Endometrial microvascular endothelial cells (primary cell): ENCODE results near the gene ILDR1. TPM values are rescaled to one million over a fixed set of nuclear protein-coding genes. Genes with fewer than 3 reads are reported as not detected.

Source experiments
- in situ Hi-C: cut with HindIII; loops from 2 replicates; pipeline ENCODE4 v1.10.0; 2017; ENCODE audit warnings: low sequenced_read_pairs, low pct_unique_long_range_greater_than_20kb; ENCODE audit errors: inconsistent ontology term
- total RNA-seq: library from RNA; depleted of rRNA; stranded (reverse); fragments of >200 nt; gene quantifications from one replicate; pipeline ENCODE4 v1.2.3, GENCODE V29; 2015; ENCODE audit errors: inconsistent ontology term

The ILDR1 gene
- total RNA-seq, 1 donor from 2014 or later = not detected

DNA sequence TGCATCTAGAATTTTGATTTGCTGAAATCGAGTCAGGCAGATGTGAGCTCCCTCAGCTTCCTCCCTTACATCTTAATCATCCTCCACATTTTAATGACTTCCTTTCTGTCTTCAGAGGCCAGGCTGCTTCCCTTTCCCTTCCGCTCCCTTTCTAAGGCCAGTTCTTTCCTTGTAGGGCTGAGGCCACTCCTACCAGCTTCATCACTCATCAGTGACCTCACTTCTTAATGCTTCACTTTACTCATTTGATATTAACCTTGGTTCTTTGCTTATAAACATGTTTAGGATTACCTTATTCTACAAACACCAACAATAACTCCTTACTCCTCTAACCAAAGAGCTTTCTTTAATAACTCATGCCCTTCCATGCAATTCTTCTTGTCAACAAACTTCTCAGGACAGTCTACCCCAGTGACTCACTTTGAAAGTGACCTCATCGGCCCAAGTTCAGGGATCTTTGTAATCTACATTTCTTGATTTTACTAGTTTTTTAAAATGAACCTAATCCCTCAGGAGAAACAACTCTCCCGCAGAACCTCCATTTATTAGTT lies 23.9 kb downstream of the ILDR1 start:
- in situ Hi-C loops = no loop called here

DNA sequence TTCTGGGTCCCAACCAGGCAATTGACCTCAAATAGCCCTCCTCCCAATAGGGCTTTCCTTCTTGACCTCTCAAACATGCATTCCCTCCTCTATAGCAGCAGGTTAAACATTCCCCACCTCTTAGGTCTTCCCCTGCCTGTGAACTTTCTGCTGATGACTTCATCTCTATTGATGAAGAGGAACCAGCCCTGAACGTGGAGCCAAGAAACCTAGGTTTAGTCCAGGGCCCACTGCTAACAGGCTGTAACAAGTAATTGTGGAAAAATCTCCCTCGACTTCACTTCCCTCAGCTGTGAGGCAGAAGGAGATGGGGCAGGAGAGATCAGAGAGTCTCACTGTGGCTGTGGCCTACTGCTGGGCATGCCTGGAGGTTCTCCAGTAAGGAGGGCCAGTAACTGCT lies 24.7 kb downstream of the ILDR1 start:
- in situ Hi-C loops = no loop called here

DNA sequence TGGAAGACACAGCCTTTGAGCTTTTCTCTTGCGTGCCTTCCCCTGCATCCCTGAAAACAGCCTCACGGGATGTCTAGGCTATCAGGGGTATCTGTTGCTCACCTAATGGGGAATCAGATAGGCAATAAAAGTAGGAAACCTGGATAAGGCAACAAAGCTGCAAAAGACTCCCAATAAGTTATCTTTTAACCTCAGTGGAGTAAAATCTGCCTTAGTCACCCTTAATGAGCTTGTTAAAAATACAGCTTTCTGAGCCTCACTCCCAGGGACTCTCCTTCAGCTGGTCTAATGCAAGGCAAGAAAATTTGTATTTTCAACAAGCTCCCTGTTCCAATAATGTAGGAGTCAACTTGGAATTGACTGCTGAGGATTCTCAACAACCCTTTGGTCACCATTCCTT lies 25.6 kb downstream of the ILDR1 start:
- in situ Hi-C loops = no loop called here

DNA sequence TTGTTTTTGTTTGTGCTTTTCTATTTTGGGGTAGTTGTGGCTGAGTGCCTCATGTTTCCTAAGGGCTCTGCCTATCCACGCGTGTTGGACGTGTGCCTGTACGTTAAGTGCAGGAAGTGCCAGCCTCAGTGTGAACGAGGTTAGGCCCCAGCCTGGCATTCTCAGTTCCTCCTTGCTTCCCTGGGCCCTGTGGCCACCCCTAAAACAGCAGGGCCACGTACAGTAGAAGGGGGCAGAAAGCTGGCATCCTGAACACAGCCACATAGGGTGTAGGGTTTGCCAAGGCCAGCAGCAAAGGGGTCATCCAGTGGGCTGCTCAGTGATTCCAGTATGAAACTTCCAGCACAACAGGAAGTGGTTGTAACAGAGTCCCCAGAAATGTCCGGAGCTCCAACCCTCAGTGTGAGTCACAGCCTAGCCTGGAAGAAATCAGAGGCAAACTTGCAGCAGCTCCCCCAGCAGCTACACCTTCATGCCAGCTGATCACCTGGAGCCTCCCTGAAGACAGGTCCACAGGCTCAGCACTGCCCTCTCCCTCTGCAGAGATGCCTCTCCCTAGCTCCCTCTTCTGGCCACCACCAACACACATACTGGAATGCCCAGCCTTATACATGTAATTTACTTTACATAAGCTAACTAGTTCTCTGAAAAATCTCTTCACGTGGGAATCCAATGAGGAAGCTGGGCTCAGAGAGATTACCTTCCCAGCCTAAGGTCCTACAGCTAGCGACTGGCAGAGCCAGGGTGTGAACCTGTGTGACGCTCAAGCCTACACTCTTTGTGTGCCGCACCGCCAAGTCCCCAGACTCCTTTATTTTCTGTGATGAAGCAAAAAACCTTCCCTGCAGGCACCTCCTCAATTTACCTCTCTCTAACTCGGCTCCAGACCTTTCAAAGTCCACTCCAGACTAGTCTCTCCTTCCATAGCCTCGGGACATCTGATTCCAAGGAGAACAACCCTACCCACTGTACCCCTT lies 26.6 kb downstream of the ILDR1 start:
- in situ Hi-C loops = no loop called here

DNA sequence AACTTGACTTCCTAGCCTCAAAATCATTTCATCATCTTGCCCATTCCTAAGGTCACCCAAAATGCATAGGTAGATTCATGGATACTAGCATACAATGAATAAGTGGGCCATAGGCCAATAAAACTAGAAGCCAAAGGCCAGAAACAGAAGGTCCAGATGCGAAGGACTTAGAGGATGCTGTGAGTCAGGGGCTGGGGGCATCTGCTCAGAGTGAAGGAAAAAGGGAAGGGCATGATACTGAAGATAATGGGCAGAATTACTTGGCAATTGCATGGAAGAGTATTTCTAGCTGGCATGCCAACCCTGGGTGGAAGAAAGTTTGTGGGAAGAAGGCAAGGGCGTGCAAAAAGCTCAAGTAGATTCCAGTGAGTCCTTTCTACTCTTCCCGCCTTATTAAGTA lies 27.5 kb downstream of the ILDR1 start:
- in situ Hi-C loops = no loop called here

DNA sequence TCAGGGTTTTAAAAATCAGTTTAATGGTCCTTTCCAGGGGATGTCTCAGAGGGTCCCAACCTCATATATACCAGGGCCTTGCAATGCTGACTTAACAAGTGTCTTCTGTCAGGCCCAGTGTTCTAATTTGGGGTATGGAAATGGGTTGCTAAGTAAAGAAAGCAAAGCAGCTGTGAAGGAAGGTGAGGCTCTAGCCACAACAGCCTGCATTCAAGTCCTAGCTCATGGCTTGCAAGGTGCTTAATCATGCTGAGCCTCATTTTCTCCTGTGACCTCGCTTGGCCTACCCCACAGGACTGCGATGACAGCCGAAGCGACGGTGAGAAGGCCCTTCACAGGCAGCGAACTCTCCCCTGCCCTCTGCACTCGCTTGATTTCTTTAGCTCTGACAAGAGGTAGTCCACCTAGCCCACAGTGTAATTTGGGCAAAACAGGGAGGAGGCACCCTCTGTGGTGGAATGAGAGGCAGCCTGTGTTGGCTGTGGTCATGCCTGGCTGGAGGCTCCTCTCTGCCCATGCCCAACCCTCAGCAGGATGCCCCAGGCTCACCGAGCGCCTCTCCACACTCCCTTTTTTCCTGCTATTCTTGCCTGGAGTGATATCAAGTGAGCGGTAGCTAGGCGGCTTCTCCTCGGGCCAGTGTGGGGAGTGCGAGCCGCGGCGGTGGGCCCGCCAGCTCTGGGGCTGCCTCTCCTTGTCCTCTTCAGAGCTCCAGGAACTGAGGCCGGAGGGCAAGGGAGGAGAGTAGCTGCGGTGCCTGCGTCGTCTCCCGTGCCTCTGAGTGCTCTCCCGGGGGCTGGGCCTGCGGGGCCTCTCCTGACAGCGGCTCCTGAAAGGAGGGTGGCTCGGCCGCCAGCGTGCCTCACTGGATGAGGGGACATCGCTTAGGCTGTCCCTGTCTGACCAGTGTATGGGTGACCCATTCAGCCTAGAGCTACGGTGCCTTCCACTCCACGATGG lies 29.2 kb downstream of the ILDR1 start:
- in situ Hi-C loops = no loop called here

DNA sequence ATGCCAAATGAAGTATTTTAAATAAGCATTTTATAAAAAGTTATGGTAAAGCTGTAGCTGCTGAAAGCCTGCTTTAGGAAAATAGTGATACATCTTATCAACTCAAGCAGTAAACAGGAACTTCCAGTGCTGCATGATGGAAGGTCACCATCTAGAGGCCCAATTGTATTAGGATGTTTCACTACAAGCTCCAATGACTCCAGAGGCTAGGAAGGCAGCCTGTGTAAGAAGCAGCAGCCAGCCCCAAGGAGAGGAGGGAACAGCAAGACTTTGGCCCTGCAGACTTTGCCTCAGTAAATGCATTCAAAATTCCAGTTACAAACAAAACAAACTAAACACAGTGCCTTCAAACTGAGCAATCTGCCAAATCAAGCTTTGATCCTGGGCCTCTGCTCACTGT lies 32.1 kb downstream of the ILDR1 start:
- in situ Hi-C loops = no loop called here

DNA sequence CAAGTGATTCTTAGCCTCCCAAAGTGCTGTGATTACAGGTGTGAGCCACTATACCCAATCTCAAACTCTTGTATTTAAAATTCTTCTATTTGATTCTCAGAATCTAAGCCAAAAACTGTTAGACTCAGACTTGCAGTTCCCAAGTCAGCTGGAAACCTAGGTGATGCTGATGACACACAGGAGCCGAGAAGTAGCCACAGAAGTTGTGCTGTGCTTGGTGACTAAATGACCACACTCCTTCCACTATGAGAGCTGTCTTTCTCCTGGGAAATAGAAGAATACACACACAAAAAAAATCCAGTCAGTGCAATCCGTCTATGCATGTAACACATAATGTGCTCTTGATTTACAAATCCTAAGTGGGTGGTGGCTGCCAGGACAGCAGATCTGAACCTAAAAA lies 33.9 kb downstream of the ILDR1 start:
- in situ Hi-C loops = no loop called here

DNA sequence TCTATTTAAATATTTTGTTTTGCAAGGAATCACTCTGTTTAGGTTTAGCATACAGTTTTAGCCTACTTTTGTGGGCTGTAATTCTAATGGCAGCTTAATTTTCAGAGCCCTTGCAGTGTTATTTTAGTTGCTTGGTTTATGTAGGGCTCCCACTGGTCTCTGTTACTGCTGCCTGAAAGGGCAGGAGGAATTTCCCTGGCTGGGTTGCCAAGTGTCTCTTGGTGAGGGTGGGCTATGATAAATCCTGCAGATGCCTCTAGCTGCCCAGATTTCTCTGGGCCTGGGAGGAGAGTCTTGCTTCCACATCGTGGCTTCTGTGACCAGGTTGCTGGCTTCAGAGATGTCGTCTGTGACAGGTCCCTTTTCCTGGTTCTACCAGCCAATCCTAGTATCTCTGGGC lies 36.2 kb downstream of the ILDR1 start:
- in situ Hi-C loops = no loop called here

DNA sequence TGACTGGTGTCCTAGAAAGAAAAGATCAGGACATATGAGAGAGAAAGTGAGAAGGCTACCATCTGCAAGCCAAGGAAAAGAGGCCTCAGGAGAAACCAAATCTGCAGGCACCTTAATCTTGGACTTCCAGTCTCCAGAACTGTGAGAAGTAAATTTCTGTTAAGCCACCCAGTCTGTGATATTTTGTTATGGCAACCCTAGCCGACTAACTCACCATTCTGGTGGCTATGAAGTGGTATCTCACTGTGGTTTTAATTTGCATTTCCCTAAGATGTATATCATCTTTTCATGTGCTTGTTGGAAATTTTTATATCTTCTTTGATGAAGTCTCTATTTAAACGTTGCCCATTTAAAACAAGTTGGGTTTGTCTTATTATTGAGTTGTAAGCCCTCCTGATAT lies 40.6 kb downstream of the ILDR1 start:
- in situ Hi-C loops = no loop called here

DNA sequence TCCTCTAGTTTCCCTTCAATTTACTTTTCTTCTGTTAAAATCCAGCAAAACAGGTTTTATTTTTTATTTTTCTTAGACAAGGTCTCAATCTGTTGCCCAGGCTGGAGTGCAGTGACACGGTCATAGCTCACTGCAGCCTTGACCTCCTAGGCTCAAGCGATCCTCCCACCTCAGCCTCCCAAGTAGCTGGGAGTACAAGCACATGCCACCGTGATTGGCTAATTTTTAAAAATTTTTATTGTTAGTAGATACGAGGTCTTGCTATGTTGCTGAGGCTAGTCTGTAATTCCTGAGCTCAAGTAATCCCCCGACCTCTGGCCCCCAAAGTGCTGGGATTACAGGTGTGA lies 41.6 kb downstream of the ILDR1 start:
- in situ Hi-C loops = no loop called here

DNA sequence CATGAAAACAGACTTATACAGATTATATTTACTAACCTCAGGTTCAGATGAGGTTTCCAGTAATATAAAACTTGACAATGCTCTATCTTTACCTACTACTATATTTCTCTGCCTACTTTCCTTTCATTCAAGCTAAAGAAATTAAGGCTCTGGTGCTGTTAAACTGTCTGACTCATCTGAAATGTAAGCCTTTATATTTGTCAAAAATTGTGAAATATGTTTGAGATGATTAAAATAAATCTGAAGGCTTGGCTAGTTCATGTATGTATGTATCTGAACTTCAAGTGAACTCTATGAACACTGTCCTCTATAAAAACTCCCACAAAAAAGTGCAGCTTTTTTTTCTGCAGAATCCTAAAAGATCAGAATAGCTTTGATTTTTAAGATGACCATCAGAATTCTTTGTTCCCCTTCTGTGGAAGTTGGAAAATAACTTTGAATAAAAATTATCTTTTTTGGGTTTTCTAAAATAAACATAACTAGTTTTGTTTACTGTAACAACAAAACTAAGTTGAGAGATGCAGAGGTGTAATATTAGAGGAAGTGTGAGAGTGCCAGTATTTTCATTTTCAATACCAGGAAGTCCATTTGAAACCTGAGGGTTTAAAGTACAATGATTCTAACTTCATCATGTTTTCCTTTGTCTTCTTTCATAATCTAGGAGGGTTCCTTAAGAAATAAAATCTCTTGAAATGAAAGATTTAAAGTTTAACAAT lies 42.2 kb downstream of the ILDR1 start:
- in situ Hi-C loops = no loop called here

DNA sequence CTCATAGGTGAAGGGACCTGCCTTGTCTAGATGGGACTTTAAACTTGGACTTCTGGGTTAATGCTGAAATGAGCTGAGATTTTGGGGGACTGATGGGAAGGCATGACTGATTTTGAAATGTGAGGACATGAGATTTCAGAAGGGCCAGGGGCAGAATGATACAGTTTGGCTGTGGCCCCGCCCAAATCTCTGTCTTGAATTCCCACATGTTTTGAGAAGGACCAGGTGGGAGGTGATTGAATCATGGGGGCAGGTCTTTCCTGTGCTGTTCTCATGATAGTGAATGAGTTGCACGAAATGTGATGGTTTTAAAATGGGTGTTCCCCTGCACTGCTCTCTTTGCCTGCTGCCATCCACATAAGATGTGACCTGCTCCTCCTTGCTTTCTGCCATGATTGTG lies 42.8 kb downstream of the ILDR1 start:
- in situ Hi-C loops = no loop called here

DNA sequence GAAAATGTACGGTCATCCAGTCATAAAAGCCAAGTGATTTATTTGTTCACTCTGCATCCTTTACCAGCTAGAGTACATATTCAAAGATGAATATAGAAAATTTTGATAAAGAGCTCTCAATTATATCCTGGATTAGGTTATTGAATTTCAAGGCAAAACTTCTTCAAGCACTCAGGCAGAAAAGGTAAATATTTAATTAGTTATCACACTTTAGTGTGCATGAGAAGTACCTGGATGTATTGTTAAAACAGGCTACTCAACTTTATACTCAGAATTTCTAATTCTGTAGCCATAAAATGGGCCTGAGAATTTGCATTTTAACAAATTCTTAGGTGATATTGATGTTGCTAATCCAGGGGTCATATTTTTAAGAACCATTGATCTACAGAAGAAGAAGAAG lies 45.3 kb downstream of the ILDR1 start:
- in situ Hi-C loops = no loop called here

DNA sequence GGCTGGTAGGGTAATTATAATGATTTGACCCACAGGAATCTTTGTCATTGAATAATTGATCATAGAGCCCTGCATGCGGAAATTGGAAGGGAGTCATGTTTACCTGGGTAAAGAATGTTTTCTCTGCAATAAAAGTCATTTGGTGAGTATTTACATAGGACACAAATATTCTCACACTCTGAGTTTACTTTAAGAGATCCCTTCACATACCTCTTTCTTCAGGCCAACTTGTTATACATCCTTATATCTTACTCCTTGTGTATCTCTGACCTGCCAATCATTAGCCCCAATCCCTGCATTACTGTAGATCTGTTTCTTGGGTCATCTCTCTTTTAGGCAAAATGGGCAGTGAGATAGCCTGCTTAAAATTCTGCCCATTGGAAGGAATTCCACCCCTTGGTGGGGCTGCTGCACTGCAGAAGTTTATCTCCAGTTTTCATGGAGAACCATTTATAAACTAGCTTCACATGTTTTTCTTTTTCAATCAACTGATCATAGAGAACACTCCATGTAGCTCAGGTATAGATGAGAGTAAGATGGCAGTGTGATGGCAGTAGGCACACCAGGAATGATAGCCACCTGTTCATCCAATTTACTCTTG lies 46.2 kb downstream of the ILDR1 start:
- in situ Hi-C loops = no loop called here

DNA sequence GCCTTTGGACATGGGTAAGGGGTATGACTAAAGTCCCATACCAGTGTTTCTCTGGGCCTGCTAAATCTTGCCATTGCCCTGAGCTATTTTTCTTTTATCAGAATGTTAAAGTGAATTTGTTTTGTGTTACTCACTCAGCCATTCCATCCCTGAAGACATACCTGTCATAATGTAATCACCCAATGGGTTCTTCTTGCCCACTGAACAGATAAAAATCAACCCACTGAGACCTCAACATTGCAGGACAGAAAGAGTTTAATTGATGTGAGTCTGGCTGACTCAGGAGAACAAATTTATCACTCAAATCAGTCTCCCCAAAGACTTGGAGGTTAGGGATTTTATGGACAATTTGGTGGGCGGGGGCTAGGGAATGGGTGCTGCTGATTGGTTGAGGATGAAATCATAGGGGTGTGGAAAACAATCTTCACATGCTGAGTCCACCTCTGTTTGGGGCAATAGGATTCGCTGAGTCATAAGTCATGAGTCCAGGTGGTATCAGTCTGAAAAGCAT lies 47.4 kb downstream of the ILDR1 start:
- in situ Hi-C loops = no loop called here

DNA sequence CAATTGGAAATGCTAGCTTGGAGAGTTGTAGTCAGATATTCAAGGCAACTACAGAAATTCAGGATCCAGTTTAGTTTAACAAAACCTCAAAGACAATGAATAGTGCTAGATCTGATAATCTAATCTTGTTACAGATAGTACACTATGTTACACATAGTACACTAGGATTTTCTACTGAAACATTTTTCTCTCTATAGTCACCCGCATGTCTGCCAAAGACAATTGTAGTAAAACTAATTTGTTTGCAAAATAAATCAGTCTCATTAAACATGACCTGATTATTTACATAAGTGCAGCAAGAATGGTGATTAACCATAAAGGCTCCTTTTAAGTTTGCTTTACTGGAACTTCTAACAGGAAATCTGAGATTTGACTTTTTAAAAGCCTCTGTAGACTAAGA lies 52.0 kb downstream of the ILDR1 start:
- in situ Hi-C loops = no loop called here

DNA sequence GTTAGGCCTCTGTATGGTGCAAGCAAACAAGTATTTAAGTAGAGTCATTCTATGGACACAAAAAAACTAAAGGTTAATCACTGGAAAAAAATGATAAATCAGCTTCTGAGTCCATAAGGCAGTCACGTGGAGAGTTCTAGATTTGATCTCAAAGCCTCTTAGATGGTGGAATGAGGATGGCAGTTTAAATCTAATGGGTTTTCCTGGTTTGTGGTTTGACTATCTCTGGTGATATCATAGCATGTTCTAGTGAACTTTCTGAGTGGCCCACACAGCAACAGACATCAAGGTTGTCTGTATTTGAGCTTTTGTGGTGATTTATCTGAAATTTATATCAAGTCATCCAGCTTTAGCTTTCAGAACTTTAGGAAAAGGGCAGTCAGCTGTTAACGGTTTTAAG lies 52.4 kb downstream of the ILDR1 start:
- in situ Hi-C loops = no loop called here
